Activated CD8-positive, alpha-beta memory T cell treated with anti-CD3 and anti-CD28 coated beads for 4 hours (primary cell): ENCODE data around the gene DAPK2.
A peak's percentile ranks its signal among the peaks of the same experiment; 100 is the strongest.

Experiments
- DNase-seq, 2 donors: peaks; one replicate each; pipeline ENCODE4 v3.0.0-alpha.2; 2020; ENCODE audit warnings: low read depth in 2 of 2

Gene DAPK2

DNA sequence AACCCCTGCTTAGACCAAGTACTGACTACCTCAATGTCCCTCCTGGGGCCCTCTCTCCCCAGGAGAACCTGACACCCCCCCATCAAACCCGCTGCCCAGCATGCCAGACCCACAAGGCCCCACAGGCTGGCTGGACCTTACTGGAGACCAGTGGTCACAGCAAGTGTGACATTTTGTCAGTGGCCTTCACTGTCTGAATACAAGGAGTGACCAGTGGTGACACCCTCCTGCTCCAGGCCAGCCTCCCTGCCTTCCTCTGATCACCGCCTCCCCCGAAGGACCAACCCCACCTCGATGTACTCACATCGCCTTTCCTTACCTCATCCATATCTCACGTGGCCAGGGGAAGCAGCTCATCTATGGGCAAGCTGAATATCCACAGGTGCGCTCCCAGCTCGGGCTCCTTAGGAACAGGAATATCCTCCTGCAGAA lies 150.5 kb downstream of the DAPK2 start:
- no peak for DNase-seq

DNA sequence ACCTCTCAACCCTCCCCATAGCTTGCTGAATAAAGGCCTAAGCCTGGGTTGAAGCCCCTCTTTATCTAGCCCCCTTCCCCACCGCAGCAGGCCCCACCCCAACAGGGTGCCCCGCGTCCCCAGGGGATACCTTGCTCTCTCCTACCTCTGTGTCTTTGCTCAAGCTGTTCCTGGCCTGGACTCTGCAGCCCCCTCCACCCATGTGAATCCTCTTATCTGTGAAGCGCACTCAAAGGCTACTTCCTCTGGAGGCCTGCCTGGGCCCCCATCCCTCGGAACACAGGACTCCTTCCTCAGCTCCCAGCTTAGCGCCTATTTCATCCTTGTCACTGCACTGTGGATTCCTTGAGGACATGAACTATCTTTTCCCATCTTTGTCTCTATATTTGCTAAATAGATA lies 151.1 kb downstream of the DAPK2 start:
- no peak for DNase-seq

DNA sequence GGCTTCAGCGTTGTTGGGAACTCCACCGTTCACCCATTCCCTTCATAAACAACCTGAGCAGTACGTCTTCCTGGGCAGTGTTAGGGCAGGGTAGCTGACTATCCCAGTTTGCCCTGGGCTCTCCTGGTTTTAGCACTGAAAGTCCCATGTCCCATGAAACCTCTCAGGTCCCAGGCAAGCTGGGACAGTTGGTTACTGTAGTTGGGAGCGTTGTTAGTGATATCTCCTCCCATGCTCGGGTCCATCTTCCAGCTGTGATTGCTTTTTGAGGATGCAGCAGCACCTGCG lies 151.7 kb downstream of the DAPK2 start:
- no peak for DNase-seq

DNA sequence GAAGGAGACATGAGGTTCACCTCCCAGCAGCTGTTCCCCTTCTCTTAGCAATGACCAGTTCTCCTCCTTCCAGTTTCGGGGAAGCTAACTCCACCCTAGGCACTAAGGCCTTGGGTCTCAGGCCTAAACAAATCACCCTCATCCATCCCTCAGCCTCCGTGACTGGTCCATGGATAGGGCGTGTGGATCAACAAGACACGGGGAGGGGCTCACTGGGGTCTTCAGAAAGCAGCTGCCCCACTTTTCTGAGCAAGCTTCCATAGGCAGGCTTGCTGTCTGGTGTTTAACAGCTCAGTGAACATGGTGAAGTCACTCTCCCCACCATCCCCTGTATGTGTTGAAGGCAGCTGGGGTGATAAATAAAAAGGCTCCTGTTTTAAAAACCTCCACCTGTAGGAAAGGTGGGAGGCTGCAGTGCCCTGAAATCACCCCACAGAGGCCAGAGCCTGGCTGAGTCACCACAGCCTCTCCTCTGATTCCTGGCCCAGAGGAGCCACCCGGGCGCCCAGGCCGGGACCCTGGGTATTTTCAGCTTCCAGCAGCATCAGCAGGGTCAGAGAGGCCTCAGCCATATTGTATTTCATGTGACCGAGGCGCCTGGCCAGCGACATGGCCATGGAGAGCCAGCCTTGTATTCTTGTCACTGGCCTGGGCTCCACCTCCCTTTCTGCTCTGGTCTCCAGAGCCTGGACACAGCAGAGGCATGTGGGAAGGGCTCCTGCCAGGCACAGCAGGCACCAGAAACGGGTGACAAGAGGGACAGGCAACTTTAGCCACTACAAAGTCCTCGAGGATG lies 152.2 kb downstream of the DAPK2 start:
- no peak for DNase-seq

DNA sequence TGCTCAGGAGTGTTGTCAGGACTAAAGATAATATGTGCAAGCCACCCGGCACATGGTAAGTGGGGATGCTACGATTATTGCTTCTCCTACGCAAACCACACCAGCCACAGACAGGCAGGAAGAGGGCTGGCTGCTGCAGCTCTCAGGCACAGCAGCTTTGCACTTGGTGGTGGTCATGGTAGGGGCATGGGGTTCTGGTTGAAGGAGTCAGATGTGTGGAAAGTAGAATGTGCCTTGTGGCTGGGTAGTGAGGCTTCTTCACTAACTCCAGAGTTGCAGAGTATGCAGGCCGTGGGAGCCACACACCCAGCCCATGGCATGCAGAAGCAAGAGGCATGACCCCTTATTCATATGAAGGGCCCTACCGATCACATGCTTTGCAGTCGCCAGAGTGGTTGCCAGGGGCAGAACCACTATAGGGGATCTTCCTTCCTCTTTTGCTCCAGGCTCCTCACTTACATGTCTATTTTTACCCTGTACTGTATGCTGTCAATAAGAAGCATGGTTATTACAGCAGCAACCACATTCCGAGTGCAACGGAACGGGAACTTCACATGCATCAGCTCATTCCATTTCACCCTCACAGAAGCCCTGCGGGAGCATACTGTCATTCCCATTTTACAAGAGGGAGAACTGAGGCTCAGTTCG lies 153.4 kb downstream of the DAPK2 start:
- peak; percentile 54 to 61 for DNase-seq

DNA sequence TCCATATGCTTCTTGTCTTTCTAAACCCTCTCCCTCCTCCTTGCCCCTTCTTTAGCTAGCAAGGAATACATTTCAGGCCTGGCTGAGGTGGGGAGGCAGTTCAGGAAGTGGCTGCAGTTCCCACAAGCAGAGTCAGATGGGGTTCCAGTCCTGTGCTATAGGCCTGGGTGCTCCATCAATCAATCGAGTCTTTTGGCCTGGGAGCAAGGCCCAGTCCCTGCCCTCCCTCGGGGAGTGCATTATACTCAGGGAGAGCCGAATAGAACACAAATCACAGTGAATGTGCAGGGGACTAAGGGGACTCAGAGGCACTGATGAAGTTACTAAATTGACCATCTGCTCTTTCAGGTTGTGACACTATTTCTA lies 154.5 kb downstream of the DAPK2 start:
- DNase-seq, result no peak

DNA sequence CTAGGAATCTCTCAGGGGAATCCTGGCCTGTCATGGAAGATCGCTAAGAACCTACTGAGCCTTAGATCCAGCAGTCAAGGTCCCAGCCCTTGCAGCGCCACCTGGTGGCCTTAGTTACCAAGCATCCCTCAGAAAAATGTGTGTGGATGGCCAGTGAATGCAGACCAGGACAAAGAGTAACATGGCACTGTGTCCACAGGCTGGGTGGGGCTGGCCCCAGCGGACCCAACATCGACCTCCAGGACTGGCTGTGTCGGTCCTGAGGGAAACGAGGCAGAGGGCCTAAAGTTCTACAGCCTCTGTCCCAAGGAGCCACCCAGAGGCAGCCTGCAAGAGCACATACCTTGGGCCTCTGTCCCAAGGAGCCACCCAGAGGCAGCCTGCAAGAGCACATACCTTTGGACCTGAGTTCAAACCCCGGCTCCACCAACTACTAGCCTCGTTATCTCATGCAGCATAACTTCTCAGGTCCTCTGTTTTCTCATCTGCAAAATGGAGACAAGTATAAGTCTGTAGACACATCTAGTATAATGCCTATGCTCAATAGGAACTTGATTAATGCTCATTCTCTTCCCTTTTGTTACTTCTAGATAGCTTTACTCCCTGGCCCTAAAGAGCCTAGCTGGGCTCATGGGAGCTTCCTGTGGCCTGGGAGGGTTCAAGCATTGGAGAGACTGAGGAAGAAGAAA lies 155.1 kb downstream of the DAPK2 start:
- peak; percentile 40 to 43 for DNase-seq

DNA sequence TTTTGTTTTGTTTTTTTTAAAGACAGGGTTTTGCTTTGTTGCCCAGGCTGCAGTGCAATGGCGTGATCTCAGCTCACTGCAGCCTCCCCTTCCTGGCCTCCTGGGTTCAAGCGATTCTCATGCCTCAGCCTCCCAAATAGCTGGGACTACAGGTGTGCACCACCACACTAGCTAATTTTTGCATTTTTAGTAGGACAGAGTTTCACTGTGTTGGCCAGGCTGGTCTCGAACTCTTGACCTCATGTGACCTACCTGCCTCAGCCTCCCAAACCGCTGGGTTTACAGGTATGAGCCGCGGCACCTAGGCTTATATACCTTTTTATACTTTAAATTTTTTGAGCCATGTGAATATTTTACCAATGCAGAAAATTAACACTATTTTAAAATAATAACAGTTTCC lies 155.7 kb downstream of the DAPK2 start:
- no peak for DNase-seq

DNA sequence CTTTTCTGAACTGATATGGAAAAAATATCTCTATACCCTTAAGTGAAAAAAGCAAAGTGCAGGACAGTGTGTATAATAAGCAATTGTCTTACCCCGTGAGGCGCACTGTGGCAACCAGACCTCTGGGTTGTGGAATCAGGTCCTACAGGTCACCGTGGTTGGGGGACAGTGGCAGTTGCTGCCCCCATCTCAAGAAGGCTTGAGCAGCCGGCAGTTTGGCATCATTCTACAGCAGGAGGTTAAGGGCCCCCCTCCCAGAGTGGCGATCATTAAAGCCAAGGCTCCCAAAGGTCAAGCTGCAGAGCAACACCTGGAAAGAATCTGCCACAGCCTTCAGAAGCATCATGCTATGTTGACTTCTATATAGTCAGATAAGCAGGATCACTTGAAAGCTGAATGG lies 156.5 kb downstream of the DAPK2 start:
- DNase-seq, result no peak

DNA sequence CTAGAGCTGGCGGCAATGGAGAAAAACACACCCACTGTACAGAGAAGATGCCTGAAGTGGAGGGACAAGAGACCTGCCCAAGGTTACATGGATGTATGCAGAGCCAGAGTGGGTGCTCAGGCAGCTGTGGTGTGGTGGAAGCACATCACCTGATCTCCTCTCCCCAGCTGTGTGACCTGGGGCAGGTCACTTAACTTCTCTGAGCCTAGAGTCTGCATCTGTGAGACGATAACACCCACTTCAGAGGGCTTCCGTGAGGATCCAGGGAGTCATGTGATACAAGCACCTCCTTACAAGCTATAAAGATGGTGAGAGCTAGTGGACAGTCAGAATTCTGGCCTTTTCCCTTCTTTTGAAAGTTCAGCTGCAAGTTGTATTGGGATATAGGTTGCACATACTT lies 157.5 kb downstream of the DAPK2 start:
- no peak for DNase-seq

DNA sequence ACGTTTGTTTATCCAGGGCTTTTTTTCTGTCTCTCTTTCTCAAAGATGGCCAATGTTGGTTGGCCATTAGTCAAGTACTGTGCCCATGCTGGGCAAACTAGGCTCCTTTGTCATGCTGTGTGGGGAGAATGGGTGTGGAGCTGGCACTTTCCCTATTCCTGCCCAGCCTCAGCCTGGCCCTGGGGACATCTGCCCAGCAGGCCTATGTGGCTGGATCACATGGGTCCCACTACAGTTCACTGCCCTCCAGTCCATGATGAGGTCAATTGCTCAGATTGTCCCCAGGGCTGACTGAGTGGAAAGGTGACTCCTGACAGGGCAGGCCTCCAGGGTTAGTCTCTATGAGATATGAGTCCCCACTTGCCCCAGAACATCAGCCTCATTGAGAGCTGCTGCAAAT lies 158.1 kb downstream of the DAPK2 start:
- DNase-seq, result no peak

DNA sequence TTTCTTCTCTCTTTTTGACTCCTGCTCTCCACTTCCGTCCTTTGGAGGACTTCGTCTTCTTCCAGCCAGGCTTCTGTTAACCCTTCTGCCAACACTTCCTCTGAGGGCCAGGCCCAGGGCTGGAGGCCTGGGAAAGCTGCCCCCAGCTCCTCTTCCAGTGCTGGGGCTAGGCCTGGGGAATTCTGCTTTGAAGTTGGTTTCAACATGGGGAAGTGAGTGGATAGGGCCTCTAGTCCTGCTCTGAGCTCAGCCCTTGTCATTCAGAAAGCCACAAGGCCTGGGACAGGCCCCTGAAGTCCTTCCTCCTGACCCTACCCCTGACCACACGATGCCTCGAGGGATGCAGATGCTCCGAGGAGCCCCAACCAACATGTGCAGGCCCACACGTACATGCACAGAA lies 158.7 kb downstream of the DAPK2 start:
- no peak for DNase-seq

DNA sequence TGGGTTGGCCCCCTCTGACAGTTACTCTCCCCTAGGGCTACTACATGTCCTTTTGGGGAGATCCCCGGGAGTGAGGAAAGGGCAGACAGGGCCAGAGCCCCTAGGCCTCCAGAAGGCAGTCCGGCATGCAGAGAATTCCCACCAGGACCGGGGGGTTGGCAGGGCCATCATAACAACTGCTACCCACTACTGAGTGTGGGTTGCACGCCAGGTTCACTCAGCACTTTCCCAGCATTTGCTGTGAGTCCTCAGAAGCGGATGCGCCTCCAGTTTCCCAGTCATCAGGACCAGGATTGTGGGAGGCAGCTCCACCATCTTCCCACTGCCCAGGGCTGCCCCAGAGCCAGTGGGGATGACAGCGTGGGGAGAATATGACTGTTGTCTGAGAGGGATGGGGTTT lies 161.3 kb downstream of the DAPK2 start:
- no peak for DNase-seq

DNA sequence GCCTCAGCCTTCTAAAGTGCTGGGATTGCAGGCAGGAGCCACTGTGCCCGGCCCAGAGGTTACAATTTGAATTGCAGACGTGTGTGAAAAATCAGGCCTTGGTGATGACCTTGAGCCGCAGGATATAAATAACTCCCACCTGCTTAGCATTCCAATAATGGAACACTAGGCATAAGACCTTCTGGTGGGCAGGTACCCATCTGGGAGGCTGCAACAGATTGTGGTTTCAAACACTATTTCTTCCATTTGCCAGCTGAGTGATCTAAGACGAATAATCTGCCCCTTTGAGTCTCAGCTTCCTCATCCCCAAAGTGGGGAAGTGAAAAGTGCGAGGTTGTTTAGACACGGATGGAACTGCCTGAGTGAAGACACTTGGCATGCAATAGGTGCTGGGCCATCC lies 164.9 kb downstream of the DAPK2 start:
- no peak for DNase-seq

DNA sequence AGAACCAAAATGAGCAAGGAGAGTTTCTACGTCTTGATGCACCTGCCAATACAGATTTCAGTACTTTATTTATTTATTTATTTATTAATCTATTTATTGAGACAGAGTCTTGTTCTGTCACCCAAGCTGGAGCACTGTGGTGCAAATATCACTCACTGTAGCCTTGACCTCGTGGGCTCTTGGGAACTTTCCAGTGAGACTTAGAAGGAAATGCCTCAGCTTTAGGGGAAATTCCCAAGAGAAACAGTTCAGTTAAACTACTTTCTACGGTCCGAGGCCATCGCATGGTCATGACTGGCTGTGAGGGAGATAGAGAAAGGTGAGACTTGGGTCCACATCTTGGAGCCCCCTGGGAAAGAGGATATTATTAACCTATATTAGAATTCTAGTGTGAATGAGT lies 165.5 kb downstream of the DAPK2 start:
- DNase-seq, result no peak

DNA sequence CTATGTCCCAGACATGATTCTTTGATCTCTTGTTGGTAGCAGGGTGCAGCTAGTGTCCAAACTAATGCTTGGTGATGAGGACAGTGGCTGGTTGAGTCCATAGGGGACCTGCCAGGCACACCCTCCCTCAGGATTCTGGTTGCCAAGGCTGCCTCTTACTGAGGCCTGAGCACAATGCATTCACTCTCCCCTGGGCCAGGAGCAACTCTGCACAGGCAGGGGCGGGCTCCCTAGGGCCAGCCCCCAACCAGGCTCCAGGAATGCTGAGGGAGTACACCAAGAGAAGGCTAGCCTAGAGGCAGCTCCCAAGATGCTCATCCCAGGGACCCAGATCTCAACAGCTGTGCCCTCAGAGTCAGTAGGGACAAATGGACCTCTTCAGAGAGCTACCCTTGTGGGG lies 166.3 kb downstream of the DAPK2 start:
- no peak for DNase-seq

DNA sequence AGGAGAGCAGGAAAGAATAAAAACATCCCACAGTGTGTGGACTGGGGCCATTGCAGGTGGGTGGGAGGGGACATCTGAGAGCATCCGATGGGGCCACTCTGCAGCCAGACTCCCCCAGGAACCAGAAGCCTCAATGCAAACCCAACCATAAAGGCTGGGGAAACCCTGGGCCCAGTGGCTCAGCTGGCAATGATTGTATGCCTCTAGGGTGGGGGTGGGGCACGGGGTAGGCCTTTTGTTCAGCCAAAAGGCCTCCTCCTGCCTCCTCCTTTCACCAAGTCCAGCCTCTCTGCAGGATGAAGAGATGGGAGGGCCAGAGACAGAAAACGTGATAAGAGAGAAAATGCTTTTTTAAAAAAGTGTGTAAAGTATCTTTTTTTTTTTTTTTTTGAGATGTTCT lies 167.1 kb downstream of the DAPK2 start:
- no peak for DNase-seq

DNA sequence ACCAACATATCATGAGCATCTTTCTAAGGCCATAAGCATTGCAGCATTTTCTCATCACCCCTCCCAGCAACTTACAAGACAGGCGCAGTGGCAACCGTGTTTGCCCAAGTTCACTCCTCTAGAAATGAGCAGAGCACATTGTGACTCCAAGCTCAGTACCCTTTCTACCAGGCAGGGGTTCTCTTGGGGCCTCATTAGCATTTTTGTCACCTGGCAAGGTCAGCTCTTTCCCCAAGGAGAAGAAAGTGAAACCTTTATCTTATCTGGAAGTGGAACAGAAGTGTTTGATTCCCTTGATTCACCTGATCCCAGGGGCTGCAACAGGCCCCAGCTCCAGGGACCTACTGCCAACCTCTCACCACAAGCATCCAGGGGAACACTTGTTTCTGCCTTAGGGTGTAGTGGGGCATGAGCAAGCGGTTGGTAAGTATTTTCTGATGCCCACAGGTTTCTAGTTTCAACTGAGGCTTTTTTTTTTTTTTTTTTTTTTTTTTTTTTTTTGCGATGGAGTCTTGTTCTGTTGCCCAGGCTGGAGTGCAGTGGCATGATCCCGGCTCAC lies 168.5 kb downstream of the DAPK2 start:
- no peak for DNase-seq

DNA sequence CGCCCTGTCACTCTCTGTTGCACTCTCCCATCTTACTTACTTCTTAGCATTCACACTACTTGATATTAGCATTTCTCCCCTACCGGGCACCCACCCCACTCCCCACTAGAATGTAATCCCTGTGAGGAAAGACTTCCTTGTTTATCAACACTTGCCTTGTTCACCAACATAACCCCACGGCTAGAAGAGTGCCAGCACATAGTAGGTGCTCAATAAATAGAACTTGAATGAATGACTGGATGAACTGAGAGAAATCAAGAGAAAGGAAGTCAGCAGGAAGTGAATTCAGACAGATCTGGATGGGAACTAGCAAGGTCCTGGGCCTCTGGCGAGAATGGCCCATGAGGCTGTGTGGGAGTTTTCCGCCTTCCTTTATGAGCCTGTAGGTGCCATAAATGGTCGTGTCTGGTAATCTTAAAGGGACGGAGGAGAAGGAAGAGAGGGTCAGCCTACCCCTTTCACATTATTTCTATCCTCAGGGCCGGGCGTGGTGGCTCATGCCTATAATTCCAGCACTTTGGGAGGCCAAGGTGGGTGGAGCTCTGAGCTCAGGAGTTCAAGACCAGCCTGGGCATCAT lies 170.1 kb downstream of the DAPK2 start:
- no peak for DNase-seq

DNA sequence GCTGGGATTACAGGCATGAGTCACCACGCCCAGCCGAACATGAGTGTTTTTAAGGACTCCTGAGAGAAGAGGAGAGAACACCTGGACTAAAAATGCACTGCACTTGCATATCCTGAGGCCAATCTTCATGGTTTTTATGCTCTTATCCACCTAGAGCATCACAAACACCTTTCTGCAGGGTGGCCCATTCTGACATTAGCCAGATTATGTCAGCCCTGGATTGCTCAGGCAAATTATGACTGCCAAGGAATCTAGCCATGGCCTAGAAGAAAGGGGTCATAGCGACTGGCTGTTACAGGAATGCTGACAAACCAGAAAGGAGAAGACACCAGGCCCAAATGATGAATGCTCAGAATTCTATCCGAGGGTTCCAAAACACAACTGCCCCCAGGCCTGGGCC lies 171.7 kb downstream of the DAPK2 start:
- DNase-seq, result no peak

DNA sequence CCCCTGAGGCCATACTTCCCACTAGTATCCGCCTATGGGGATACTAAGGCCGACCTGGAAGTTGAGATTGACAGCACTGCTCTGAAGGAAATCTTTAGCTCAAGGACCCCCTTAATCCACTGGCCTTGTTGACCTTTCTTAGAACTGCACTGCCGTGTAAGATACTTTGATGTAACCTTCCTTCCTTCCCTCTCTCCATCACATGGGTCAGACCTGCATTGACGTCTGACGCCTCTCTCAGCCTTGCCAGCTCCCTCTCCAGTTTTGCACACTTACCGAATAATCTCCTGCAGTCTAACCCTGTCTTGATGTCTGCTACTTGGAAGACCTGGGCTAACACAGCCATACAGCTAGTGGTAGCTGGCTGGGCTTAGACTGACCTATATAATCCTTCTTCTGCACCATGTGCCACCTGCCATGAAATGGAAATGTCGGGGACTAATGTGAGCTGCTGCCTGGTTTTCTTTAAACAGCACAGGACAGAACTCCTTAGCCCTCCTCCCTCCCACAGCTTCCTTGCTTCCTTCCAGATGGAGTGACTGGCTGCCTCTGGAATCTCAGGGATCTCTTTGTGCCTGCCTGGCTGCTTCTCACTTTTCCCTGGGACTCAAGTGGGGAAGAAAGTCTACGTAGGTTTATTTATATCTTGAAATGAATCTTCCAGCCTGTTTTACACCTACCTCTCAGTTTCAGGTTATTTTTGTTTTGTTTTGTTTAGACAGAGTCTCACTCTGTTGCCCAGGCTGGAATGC lies 173.3 kb downstream of the DAPK2 start:
- DNase-seq, result no peak
